ENCODE measurements around the gene PROKR2.

PROKR2 gene

DNA sequence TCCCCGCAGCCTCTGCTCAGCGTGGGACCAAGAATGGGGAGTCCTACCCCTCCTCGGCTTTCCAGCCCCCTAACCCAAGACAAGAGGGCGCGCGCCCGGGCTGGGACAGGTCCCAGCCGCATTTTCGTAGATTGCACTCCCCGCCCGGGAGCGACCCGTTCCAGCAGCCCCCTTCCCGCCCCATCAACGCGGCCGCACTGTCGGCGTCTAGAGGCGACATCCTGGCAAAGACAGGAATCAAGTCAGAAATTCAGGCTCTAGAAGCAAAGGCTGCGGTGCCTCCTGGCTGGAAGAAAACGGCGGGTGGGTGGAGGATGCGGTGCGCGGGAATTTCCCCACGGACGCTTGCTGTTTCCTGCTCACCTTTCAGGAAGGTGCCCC, 957 bp downstream of the PROKR2 start:
- TF ChIP-seq, protein P1, sequence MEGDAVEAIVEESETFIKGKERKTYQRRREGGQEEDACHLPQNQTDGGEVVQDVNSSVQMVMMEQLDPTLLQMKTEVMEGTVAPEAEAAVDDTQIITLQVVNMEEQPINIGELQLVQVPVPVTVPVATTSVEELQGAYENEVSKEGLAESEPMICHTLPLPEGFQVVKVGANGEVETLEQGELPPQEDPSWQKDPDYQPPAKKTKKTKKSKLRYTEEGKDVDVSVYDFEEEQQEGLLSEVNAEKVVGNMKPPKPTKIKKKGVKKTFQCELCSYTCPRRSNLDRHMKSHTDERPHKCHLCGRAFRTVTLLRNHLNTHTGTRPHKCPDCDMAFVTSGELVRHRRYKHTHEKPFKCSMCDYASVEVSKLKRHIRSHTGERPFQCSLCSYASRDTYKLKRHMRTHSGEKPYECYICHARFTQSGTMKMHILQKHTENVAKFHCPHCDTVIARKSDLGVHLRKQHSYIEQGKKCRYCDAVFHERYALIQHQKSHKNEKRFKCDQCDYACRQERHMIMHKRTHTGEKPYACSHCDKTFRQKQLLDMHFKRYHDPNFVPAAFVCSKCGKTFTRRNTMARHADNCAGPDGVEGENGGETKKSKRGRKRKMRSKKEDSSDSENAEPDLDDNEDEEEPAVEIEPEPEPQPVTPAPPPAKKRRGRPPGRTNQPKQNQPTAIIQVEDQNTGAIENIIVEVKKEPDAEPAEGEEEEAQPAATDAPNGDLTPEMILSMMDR (conservative IDR thresholded peaks at IDR 0.05) = no peak

DNA sequence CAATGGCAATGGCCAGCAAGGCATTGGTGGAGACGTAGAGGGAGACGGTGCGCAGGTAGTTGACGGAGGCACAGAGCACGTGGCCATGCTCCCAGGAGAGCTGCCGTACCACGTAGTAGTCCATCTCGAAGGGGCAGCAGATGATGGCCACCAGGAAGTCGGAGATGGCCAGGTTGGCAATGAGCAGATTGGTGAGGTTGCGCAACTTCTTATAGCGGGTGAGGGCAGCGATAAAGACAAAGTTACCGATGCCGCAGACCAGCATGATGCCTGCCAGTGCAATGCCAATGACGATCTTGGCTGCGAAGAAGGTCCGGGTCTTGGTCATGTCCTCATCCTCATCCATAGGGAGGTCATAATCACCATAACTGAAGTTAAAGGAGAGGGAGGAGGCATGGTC, 2.8 kb downstream of the PROKR2 start:
- H3K27ac ChIP-seq = no peak overlapping the region
- TF ChIP-seq, protein P1 (conservative IDR thresholded peaks at IDR 0.05) = no peak

More for the DNA sequence above, 957 bp downstream of the PROKR2 start:
- H3K27ac ChIP-seq = no peak overlapping the region

DNA sequence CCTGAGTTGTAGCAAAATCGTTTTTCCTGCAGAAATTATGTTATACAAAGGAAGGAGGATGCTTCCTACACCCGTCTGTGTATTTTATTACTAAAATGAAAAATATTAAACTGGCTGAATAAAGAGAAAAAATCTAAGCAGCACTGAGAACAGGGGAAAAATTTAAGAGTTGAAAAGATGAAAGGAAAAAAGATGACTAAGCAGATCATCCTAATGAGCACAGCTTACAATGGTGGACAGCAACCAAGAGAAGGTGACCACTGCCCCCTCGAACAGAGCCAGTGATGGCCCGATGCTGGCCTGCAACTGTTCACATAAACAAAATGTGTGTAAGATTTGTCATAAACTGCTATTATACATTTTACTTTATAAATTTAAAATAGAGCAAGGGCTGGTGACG, 4.2 kb downstream of the PROKR2 start:
- TF ChIP-seq, protein P1 (conservative IDR thresholded peaks at IDR 0.05) = no peak
- no peak overlapping the region for H3K27ac ChIP-seq

DNA sequence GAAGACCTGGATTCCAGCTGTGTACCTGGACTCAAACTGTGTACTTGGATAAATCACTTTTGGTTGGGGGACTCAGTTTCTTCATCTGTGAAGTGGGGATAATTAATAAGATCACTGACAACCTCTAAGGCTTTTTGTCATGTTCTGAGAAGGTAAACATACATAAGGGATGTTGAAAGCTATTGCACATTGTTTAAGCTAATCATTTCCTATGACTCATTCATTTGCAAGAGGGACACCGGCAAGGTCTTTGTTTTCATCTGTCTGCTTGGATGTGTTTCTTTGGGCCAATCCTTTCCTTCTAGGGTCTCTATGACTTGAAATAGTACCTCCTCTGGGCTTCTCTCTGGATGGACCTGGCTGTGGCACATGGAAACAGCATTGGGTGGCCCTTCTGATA, 6.8 kb downstream of the PROKR2 start:
- TF ChIP-seq, protein P1 (conservative IDR thresholded peaks at IDR 0.05) = no peak
- no peak overlapping the region for H3K27ac ChIP-seq

DNA sequence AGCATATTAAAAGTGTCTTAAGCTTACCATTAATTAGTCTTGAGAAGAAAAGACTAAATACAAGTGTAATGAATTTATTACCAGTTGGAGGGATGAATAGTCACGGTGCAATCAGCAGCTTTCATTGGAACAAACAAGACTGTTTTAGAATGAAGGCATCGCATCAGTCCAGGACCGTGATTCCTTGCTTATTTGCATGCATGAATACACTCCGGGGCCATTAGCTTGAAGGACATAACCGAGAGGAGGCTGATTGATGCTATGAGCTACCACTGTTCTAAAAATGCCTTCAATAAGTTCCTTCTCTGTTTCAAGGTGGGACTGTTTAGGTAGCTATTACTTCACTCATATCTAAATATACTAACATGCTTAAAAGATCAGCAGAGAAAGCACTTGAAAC, 17.9 kb downstream of the PROKR2 start:
- TF ChIP-seq, protein P1 (conservative IDR thresholded peaks at IDR 0.05) = no peak

DNA sequence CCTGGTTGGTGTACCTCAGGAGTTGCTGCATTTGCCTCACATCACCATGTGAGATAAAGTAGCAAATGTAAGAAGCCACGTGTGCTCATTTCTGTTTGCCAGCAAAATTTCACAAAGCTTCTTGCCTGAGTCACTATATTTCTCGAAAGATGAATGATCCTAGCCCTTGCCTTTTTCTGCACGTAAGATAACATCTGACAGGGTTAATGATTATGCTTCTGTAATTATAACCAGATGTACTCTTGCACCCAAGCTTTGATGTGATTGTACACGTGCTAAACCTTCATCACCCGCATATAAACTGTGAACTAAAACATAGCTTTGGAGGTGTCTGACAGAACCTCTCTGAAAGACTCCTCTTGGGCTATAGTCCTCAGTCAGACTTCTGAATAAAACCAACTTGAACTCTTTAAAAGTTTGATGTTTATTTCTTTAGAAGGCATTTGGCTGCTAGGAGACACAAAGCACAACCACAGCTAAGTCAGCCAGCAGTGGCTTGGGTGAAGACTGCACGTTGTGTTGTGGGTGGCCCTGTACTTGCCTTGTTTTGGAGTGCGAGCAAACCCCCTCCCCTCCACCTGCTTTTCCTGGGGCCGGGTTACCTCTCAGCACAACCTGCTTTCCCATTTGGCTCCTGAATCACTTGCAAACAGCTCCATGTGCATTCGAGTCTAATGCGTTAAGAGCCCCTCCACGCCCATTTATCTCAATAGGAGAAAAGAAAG, 19.3 kb downstream of the PROKR2 start:
- H3K27ac ChIP-seq = no peak overlapping the region
- TF ChIP-seq, protein P1 (conservative IDR thresholded peaks at IDR 0.05) = no peak

More for the DNA sequence above, 17.9 kb downstream of the PROKR2 start:
- H3K27ac ChIP-seq = no peak overlapping the region

DNA sequence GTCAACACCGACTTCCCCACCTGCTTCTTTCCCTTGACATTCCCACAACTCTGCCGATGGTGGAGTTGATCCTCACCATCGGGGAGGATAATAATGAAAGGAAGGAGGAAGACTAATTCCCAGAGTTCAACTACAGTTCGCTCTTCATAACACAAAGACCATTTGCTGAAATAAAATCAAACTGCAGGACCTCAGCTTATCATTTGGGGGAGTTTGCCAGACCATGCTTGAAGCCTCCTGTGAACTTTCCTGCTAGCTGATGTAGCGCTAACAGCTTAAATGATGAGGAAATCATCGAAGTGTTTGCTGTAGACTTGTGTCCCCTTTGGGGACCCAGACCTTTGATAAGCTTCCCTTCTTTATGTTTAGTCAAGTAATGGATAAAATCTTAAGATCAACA, 26.2 kb downstream of the PROKR2 start:
- TF ChIP-seq, protein P1 (conservative IDR thresholded peaks at IDR 0.05) = no peak
- no peak overlapping the region for H3K27ac ChIP-seq
